ENCODE data around the gene MAPRE2.

Gene MAPRE2

GRCh38 chr18:35063875-35064690, 22.9 kb downstream of the MAPRE2 start:
- DNase-seq = no peak

- DNase-seq = no peak
Observed at GRCh38 chr18:35067454-35067853, 26.2 kb downstream of the MAPRE2 start.

GRCh38 chr18:35071819-35072247, 30.6 kb downstream of the MAPRE2 start:
- DNase-seq = no peak

- DNase-seq = no peak
Observed at GRCh38 chr18:35072616-35073015, 31.4 kb downstream of the MAPRE2 start.

GRCh38 chr18:35073186-35074105, 32.2 kb downstream of the MAPRE2 start:
- no peak for DNase-seq

- DNase-seq = no peak
Observed at GRCh38 chr18:35074581-35074980, 33.4 kb downstream of the MAPRE2 start.

- DNase-seq = no peak
Observed at GRCh38 chr18:35075132-35075531, 33.9 kb downstream of the MAPRE2 start.

GRCh38 chr18:35076135-35076924, 35.1 kb downstream of the MAPRE2 start:
- DNase-seq = no peak

GRCh38 chr18:35077937-35078336, 36.7 kb downstream of the MAPRE2 start:
- no peak for DNase-seq

- no peak for DNase-seq
Observed at GRCh38 chr18:35080058-35080457, 38.8 kb downstream of the MAPRE2 start.

- no peak for DNase-seq
Observed at GRCh38 chr18:35083174-35083712, 42.0 kb downstream of the MAPRE2 start.

GRCh38 chr18:35084494-35085449, 43.6 kb downstream of the MAPRE2 start:
- no peak for DNase-seq

- peak; percentile 15 for DNase-seq
Observed at GRCh38 chr18:35085450-35086380, 44.5 kb downstream of the MAPRE2 start.

- DNase-seq = no peak
Observed at GRCh38 chr18:35086704-35087103, 45.5 kb downstream of the MAPRE2 start.

- DNase-seq = no peak
Observed at GRCh38 chr18:35087726-35088125, 46.5 kb downstream of the MAPRE2 start.

GRCh38 chr18:35088921-35089320, 47.7 kb downstream of the MAPRE2 start:
- no peak for DNase-seq

- no peak for DNase-seq
Observed at GRCh38 chr18:35089382-35089781, 48.2 kb downstream of the MAPRE2 start.

- no peak for DNase-seq
Observed at GRCh38 chr18:35089891-35090550, 48.8 kb downstream of the MAPRE2 start.

- DNase-seq = no peak
Observed at GRCh38 chr18:35091841-35092240, 50.6 kb downstream of the MAPRE2 start.

All from hematopoietic multipotent progenitor cell treated with erythropoietin and hydrocortisone succinate and interleukin-3 and kit ligand, for 4 days (in vitro differentiated cells).